HG03095 (cell line): ENCODE measurements around the gene RYR2.

Experiments used
- ATAC-seq: cut with Tn5 transposase; IDR thresholded peaks from one replicate; pipeline ENCODE4 v1.9.1; 2021; ENCODE audit warnings: moderate library complexity; ENCODE audit not compliant: unreplicated experiment

RYR2 gene

DNA sequence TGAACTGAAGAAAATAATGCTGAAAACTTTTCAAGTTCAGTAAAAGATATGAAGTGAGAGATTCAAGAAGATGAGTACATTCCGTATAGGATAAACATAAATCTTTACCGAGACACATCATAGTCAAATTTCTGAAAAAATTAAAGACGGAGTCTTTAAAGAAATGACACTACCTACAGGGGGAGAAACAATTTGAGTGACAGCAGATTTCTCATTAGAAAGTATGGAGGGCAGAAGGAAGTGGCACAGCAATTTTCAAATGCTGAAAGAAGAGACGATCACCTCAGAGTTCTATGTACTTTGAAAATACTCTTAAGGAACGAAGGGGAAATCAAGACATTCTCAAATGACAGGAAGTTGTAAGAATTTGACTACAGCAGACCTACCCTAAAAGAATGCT lies 577.6 kb downstream of the RYR2 start:
- ATAC-seq: no peak

DNA sequence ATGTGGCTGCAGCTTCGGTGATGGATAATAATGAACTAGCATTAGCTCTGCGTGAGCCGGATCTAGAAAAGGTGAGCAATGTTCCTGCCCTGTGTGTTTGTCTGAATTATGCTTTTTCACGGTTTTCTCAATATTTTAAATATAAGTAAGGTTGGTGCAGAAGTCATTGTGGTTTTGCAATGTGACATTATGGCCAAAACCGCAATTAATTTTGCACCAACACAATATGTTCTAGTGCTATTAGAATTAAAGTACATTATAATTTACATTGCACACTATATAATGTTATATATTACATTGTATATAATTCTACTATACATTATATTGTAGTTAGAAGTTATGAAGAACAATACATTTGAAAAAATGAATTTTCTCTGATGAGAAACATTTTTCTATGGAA lies 592.9 kb downstream of the RYR2 start:
- ATAC-seq: no peak

DNA sequence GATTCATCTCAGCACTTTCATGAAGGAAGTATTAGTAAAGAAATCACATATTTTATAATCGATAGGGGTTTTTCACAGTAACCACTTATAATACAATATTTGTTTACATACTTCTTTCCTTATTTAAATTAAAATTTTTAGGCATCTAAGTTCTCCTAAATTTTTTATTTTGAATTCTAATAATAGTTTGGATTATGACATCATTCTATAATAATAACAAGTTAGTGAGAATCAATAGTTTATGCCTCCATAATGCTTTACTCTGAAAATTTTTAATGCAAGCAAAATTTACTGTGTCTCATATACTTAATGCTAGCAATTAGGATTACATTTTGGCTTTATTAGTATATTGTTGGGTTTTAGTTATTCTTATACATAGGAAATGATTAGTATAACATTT lies 596.6 kb downstream of the RYR2 start:
- no peak for ATAC-seq

DNA sequence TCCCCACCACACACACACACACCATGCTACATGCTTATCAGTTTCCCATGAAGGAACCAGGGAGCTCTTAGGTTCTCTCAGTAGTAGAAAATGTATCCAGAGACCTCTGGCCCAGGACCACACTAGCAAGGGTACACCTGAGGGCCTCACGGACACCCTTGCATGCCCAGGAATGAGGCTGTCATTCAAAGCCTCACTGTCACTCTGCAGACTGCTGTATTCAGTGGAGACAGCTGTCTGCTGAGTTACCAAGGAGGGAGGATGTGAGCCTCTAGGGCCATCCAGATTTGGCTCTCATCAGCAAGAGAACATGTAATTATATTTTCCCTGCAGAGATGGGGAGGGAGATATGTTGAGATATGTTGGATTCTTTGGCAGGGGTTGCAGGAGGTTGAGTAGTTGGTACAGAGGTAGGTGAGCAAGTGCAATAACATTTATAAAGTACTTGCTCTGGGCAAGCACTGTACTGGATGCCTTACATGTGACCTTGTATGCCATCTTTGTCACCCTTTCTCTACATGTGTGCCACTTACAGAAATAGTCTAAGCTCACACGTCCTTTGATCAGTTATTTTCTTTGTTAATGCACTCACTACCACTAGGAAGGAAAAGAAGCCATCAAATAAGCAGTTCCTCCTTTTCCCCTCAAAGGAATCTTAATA lies 598.2 kb downstream of the RYR2 start:
- no peak for ATAC-seq

DNA sequence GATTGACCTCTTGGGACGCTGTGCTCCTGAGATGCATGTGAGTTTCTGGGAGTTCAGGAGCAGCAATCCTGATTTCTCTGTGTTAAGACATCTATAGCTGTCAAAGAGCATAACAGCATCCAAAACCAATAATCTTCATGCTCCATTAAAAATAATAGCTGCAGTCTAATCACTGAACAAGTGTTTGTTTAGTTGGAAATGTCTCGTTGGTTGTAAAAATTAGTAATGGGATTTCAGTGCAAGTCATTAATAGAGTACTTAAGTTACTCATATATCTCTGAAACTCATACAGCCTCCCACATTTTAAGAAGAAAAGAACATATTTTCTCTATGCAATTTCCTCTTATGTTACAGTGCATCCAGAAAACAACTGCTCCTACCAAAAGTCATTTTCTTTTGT lies 599.0 kb downstream of the RYR2 start:
- ATAC-seq: no peak

DNA sequence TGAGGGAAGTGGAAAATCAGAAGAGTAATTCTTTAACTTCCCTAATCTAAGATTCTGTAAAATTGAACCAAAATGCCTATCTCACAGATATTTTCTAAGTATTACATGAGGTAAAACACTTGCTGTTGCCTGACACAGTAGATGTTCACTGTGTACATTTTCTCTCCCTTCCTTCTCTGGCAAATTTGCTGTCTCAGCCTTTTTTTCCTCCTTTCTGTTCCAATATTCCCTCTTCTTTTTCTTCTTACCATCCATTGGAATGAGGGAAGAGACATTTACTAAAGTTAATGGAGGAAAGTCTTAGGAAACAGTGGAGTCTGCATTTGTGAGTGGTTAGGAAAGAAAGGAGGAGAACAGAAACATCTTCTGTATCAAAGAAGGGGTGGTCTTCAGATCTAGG lies 608.8 kb downstream of the RYR2 start:
- no peak for ATAC-seq

DNA sequence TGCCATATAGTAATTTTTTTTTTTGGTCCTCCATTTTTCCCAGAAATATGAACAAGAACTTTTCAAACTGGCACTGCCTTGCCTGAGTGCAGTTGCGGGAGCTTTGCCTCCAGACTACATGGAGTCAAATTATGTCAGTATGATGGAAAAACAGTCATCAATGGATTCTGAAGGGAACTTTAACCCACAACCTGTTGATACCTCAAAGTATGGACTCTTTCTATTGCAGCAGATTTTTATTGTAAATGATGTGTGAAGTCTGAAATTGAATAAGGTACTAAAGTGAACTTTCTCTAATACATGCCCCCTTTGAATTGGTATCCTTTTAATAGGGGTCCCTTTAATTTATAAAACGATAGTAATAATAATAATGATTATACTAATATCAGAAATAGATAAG lies 613.8 kb downstream of the RYR2 start:
- no peak for ATAC-seq

DNA sequence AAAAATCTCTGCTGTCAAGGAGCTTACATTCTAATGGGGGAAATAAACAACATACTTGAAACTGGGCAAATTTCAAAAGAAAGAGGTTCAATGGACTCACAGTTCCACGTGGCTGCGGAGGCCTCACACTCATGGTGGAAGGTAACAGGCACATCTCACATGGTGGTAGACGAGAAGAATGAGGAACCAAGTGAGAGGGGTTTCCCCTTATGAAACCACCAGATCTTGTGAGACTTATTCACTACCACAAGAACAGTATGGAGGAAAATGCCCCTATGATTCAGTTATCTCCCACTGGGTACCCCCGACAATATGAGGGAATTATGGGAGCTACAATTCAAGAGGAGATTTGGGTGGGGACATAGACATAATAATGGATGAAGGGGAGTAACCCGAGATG lies 622.4 kb downstream of the RYR2 start:
- peak; percentile 63 for ATAC-seq

DNA sequence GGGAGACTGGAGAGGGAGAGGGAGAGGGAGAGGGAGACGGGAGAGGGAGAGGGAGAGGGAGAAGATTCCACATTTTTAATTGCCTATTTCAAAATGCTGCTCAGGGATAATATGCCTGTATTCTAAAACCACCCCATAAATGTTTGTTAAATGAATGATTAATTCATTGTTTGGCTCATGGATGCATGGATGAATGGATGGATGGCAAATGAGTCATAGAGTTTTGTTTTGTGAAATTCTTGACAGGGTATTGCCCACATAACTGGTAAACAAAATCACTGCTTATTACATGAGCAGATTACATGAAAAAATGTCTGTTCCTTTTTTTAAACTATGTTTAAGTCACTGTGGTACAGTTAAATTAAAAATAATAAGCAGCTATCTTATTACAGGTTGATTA lies 628.3 kb downstream of the RYR2 start:
- no peak for ATAC-seq

DNA sequence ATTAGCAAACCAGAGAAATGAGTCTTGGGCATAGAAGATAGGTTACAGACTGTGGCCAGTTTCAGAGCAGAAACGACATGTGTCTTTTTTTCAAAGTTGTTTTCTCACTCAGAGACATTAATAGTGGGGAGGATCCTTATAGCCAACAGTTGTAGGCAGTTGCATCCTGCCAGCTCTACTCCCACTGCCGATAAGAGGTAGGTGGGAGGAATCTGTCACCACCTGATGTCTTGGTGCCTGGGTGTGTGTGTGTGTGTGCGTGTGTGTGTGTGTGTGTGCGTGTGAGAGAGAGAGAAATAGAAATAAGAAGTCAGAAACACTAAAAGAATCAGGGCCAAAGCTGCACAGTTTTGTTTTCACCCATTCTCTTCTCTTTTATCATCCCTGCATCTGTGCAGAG lies 629.3 kb downstream of the RYR2 start:
- ATAC-seq: no peak

DNA sequence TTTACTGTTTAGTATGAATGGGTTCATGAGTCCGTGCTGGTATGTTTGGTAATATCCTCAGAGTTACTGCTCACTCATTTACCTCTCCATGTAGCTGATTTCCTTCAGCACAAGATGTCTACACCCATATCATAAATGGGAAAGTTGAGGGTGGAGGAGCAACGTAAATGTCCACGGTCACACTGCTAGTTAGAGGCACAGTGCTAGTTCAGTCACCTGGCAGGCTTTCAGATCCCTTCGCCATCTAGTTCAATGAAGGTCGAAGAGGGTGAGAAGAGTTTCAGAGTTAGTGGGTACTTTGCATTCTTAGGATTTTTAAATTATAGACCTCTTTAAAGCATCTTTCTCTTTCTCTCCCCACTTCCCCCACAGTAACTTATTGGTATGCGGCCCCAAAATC lies 630.0 kb downstream of the RYR2 start:
- ATAC-seq: no peak

DNA sequence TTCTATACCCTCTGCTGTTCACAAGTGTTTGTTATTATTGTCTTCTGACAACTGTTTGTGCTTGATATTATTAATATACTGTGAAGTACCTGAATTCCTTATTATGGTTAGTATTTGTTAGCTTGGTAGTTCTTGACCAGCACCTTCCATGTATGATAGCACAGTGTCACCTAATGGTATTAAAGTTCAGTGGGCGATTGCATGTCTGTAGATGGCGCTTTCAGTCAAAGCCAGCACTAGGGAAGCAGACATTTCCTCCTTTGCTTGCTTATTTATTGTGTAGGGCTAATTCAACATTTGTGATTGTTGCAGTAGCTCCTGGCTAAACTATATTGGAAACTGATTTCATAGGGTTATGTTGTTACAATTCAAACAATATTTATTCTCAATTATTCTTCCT lies 630.8 kb downstream of the RYR2 start:
- ATAC-seq: no peak

DNA sequence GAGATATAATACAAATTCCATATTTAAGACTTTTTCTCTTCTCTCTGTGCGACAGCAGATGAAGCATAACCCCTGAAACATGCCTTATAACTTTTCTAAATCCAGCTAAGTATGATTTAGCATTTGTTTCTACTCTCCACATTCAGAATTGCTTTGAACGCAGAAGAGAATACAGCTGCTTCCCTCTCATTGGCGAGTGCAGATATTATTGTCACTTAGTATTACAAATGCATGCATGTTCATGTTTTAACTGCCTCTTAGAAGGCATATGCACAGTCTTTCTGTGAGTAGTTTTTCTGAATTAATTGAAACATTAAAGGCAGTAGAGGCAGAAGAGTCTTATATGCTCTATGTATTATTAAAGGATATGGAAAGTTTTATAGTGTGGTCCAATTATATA lies 631.6 kb downstream of the RYR2 start:
- no peak for ATAC-seq

DNA sequence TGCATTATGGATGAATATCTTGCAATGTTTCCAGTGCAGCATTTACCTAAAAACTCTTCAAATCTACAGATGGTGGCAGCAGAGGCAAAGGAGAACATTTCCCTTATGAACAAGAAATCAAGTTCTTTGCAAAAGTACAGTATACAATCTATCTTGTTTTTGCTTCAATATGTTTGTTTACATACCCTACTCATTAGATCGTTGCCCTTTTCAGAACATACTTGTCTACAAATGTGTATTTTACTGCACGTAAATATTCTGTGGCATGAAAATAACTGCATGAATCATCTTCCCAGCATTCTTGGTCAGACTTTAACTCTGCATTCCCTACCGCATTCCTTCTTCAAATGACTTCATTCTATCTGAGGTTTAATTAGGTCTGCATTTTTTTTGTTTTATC lies 636.0 kb downstream of the RYR2 start:
- ATAC-seq: no peak

DNA sequence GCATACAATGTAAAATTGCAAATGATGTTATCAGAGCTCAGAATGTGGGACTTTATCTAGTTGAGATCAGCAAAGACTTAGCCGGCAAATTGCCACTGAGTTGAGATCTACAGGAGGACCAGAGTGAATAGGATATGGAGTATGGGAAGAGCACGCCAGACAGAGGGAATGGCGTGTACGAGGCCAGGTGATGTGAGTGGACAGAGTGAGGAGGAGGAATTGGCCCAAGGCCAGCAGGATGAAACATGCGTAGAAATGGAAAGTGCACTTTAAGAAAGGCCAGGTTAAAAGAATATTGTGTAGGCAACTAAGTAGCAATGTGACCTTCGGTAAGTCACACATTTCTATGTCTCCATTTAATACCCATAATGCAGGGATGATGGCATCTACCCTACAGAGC lies 637.7 kb downstream of the RYR2 start:
- no peak for ATAC-seq

DNA sequence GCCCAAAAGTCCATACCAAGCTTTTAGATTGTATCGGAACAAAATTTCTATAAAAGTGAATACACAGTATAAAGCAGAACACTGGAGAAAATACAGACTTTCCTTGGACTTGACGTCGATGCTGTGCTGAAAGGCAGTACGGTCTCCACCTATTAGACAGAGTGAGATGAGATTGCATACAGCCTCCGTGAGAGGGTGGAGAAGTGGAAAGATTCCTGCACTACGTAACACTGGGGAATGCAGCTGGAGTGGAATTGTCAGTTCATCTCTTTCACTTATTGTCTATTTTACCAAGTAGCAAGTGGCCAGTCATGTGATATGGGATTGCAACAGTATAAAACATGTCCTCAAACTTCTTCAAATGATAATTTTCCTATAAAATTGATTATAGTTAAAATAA lies 639.2 kb downstream of the RYR2 start:
- ATAC-seq: no peak

DNA sequence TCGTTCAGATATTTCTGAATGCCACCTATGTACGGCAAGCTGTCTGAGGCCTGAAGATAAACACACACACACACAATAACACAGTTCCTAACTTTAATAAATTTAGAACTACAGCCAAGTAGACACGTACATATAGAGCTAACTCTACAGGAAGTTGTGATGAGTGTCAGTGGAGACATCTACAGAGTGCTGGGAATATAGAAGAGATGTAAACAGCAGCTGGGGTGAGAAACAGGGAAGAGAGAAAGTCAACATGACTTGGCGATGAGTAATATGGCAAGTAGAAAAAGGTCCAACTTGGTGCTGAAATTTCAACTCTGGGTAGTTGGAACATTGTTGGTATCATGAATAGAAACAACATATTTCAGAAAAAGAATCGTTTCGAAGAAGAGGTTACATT lies 642.3 kb downstream of the RYR2 start:
- ATAC-seq: no peak

DNA sequence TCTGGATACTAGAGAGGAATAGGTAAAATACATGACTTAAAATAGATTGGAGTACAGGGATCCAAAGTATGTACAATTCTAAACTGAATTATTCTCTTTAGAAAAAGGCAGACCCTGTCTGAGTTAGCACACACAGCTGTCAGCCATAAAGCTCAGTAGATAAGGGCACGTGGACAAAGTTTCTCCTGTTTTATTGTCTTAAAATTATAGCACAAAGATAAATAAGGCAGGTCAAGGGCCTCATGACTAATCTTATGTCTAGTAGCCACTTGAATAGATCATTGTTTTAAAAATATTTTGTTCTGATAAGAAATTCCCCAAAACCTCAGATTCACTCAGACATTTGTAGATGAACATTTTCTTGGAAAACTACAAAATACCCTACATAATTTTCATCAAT lies 643.6 kb downstream of the RYR2 start:
- ATAC-seq: no peak

DNA sequence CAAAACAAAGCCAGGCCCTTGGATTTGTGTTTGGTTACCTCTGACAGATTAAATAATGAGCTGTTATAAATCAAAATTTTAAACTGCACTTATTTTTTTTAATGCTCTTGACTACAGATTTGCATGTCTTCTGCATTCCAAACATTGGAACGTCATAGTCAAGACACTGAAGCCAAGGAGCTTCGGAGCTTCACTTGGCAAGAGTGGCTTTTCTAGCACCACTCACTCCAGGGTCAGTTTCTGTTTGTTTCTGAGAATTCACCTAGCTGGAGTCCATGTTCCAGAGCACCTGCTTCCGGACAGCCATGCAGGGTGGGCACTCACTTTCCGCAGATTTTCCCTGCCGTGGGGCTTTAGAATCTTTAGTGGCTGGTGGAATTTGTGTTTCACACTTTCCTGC lies 645.8 kb downstream of the RYR2 start:
- ATAC-seq: no peak

DNA sequence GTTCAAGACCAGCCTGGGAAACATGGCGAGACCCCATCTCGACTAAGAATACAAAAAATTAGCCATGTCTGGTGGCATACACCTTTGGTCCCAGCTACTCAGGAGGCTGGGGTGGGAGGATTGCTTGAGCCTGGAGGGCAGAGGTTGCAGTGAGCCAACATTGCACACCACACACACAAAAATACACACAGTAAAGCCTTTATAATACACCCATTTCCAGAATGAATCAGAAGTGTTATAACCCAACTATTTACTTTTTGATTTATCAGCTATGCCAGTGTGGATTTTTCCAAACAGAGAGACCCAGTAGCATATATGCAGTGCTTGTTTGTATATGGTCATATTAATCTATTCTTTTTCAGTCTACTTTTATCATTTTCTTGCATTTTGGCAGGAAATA lies 648.7 kb downstream of the RYR2 start:
- no peak for ATAC-seq

DNA sequence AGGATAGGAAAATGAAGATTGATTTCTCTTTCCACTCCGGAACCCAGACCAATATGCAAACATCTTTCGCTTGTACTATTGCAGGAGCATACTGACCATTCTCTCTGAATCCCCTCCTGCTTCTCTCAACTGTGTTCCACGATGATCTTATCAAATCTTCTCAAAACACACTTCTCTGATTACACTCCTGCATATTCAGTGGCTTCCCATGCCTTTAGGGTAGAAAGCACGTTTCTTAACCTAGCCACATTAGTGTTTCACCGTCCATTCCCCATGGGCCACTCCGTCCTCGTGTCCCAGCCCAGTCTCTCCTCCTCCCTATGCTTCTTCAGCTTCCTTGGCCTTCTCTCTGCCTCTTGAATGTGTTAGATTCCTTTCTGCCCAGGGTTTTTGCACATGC lies 650.3 kb downstream of the RYR2 start:
- no peak for ATAC-seq

DNA sequence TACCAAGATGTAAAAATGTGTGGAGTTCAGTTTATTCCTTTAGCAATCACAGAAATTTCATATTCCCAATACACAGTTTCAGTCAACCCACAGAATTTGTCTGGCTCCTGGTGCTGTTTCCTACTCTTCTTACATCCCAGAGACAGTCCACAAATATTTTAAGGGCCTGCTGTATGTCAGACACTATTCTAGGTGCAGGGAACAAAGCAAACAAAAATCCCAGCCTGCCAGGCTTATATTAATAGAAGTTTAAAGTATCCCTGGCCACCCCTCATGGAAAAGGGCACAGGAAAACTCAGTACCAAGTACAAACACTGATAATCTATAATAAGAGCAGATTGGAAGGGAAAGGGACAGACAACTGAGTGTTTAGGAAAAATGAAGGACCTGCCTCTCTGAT lies 653.9 kb downstream of the RYR2 start:
- no peak for ATAC-seq

DNA sequence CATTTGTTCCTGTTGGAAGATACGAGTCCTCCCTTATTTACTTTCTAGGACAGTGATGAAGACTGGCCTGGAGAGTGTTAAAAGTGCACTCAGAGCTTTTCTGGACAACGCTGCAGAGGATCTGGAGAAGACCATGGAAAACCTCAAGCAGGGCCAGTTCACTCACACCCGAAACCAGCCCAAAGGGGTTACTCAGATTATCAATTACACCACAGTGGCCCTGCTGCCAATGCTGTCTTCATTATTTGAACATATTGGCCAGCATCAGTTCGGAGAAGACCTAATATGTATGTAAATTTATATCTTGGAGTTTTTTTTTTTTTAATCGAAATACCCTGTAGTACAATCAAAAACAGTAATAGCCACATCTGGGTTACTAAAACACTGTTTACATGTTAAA lies 658.2 kb downstream of the RYR2 start:
- ATAC-seq: no peak

DNA sequence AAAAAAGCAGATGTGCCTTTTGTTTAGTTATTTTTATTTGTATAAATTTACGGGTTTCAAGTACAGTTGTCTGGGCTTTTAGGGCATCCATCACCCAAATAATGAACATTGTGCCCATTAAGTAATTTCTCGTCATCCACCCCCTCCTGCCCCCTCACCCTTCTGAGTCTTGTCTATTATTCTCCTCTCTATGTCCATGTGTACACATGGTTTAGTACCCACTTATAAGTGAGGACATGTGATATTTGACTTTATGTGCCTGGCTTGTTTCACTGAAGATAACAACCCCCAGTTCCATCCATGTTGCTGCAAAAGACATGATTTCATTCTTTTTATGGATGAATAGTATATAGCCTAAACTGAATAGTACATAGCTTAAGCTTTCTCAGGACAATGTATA lies 659.5 kb downstream of the RYR2 start:
- ATAC-seq: no peak
